ENCODE results near the gene PTPN5. TPM values are rescaled to one million over a fixed set of nuclear protein-coding genes. Genes with fewer than 3 reads are reported as not detected.

Gene PTPN5
- polyA plus RNA-seq, 4 donors = 0.22 to 1.6 TPM; not detected in 2

GRCh38 chr11:18729426-18729825 lies 62.2 kb downstream of the PTPN5 start:
- no peaks in the 10 kb centered on the region for H3K36me3 ChIP-seq (ENCODE audit: control insufficient read depth in 3 of 3, insufficient read depth in 2 of 3, low read depth in 1 of 3, low read length in 3 of 3)
- H3K4me3 ChIP-seq (ENCODE audit: low read depth in 1 of 3, low read length in 3 of 3) = no peak overlapping the region
- FAIRE-seq (no peak), DNase-seq (no peak)
- H3K9me3 ChIP-seq (ENCODE audit: control insufficient read depth in 2 of 2, insufficient read depth in 1 of 2, low read depth in 1 of 2, low read length in 1 of 2) = no peaks in the 10 kb centered on the region
- H3K27me3 ChIP-seq (ENCODE audit: control insufficient read depth in 3 of 3, insufficient read depth in 3 of 3, low read length in 3 of 3) = no peaks in the 10 kb centered on the region
- WGBS, 3 donors = 87 to 91% (median 89%) methylated on average over 16 of the region's 16 CpGs
- no peak overlapping the region for H3K27ac ChIP-seq (ENCODE audit: low read depth in 1 of 3, low read length in 2 of 3)
- H3K4me1 ChIP-seq (ENCODE audit: control insufficient read depth in 3 of 3, insufficient read depth in 2 of 3, low read depth in 1 of 3, low read length in 2 of 3) = no peaks in the 10 kb centered on the region

GRCh38 chr11:18728658-18729057 lies 62.9 kb downstream of the PTPN5 start:
- Histone ChIP-seq H3K4me1 (ENCODE audit: control insufficient read depth in 3 of 3, insufficient read depth in 2 of 3, low read depth in 1 of 3, low read length in 2 of 3) (no peaks in the 10 kb centered on the region), H3K36me3 (ENCODE audit: control insufficient read depth in 3 of 3, insufficient read depth in 2 of 3, low read depth in 1 of 3, low read length in 3 of 3) (no peaks in the 10 kb centered on the region), H3K27me3 (ENCODE audit: control insufficient read depth in 3 of 3, insufficient read depth in 3 of 3, low read length in 3 of 3) (no peaks in the 10 kb centered on the region), H3K9me3 (ENCODE audit: control insufficient read depth in 2 of 2, insufficient read depth in 1 of 2, low read depth in 1 of 2, low read length in 1 of 2) (no peaks in the 10 kb centered on the region), H3K4me3 (ENCODE audit: low read depth in 1 of 3, low read length in 3 of 3) (no peak overlapping the region), H3K27ac (ENCODE audit: low read depth in 1 of 3, low read length in 2 of 3) (no peak overlapping the region)
- DNase-seq (no peak), FAIRE-seq (no peak)
- 91 to 95% (median 93%) methylated on average over 13 of the region's 13 CpGs for WGBS, 3 donors

GRCh38 chr11:18727479-18728236 lies 63.9 kb downstream of the PTPN5 start:
- Histone ChIP-seq H3K4me3 (ENCODE audit: low read depth in 1 of 3, low read length in 3 of 3) (no peak overlapping the region), H3K36me3 (ENCODE audit: control insufficient read depth in 3 of 3, insufficient read depth in 2 of 3, low read depth in 1 of 3, low read length in 3 of 3) (peaks cover 0 to 2% (median 0%) of the 10 kb centered on the region in 3 donors), H3K27me3 (ENCODE audit: control insufficient read depth in 3 of 3, insufficient read depth in 3 of 3, low read length in 3 of 3) (no peaks in the 10 kb centered on the region), H3K27ac (ENCODE audit: low read depth in 1 of 3, low read length in 2 of 3) (no peak overlapping the region), H3K4me1 (ENCODE audit: control insufficient read depth in 3 of 3, insufficient read depth in 2 of 3, low read depth in 1 of 3, low read length in 2 of 3) (no peaks in the 10 kb centered on the region), H3K9me3 (ENCODE audit: control insufficient read depth in 2 of 2, insufficient read depth in 1 of 2, low read depth in 1 of 2, low read length in 1 of 2) (no peaks in the 10 kb centered on the region)
- WGBS, 3 donors = 46 to 48% (median 47%) methylated on average over 10 of the region's 10 CpGs
- DNase-seq (peak; percentile 34 to 49), FAIRE-seq (no peak)

GRCh38 chr11:18726040-18726439 lies 65.6 kb downstream of the PTPN5 start, which contains the start of gene IGSF22:
TSS of gene IGSF22 (minus strand) at chr11:18726188. CDS start at chr11:18724236, 1,952 bp downstream.
- Histone ChIP-seq H3K4me3 (ENCODE audit: low read depth in 1 of 3, low read length in 3 of 3) (no peak within 1 kb of the TSS), H3K9me3 (ENCODE audit: control insufficient read depth in 2 of 2, insufficient read depth in 1 of 2, low read depth in 1 of 2, low read length in 1 of 2) (no peaks in the 10 kb centered on the region), H3K27me3 (ENCODE audit: control insufficient read depth in 3 of 3, insufficient read depth in 3 of 3, low read length in 3 of 3) (peaks cover 0 to 5% (median 0%) of the 10 kb centered on the region in 3 donors), H3K36me3 (ENCODE audit: control insufficient read depth in 3 of 3, insufficient read depth in 2 of 3, low read depth in 1 of 3, low read length in 3 of 3) (peaks cover 0 to 2% (median 0%) of the 10 kb centered on the region in 3 donors), H3K27ac (ENCODE audit: low read depth in 1 of 3, low read length in 2 of 3) (no peak within 1 kb of the TSS), H3K4me1 (ENCODE audit: control insufficient read depth in 3 of 3, insufficient read depth in 2 of 3, low read depth in 1 of 3, low read length in 2 of 3) (peaks cover 0 to 7% (median 0%) of the 10 kb centered on the region in 3 donors)
- WGBS, 3 donors = 74 to 86% (median 84%) methylated on average over 7 of the region's 7 CpGs
- no peak for DNase-seq
- no peak for FAIRE-seq

GRCh38 chr11:18723991-18724390 lies 67.6 kb downstream of the PTPN5 start:
- peaks cover 0 to 5% (median 0%) of the 10 kb centered on the region in 3 donors for H3K27me3 ChIP-seq (ENCODE audit: control insufficient read depth in 3 of 3, insufficient read depth in 3 of 3, low read length in 3 of 3)
- H3K36me3 ChIP-seq (ENCODE audit: control insufficient read depth in 3 of 3, insufficient read depth in 2 of 3, low read depth in 1 of 3, low read length in 3 of 3) = peaks cover 0 to 2% (median 0%) of the 10 kb centered on the region in 3 donors
- no peaks in the 10 kb centered on the region for H3K9me3 ChIP-seq (ENCODE audit: control insufficient read depth in 2 of 2, insufficient read depth in 1 of 2, low read depth in 1 of 2, low read length in 1 of 2)
- H3K4me1 ChIP-seq (ENCODE audit: control insufficient read depth in 3 of 3, insufficient read depth in 2 of 3, low read depth in 1 of 3, low read length in 2 of 3) = peaks cover 0 to 22% (median 2%) of the 10 kb centered on the region in 3 donors
- DNase-seq (no peak), FAIRE-seq (no peak)
- no peak overlapping the region for H3K4me3 ChIP-seq (ENCODE audit: low read depth in 1 of 3, low read length in 3 of 3)
- 39 to 61% (median 52%) methylated on average over 7 of the region's 7 CpGs for WGBS, 3 donors
- no peak overlapping the region for H3K27ac ChIP-seq (ENCODE audit: low read depth in 1 of 3, low read length in 2 of 3)

- FAIRE-seq (no peak), DNase-seq (no peak)
- Histone ChIP-seq H3K4me3 (ENCODE audit: low read depth in 1 of 3, low read length in 3 of 3) (no peak overlapping the region), H3K27ac (ENCODE audit: low read depth in 1 of 3, low read length in 2 of 3) (no peak overlapping the region), H3K36me3 (ENCODE audit: control insufficient read depth in 3 of 3, insufficient read depth in 2 of 3, low read depth in 1 of 3, low read length in 3 of 3) (peaks cover 0 to 2% (median 0%) of the 10 kb centered on the region in 3 donors), H3K4me1 (ENCODE audit: control insufficient read depth in 3 of 3, insufficient read depth in 2 of 3, low read depth in 1 of 3, low read length in 2 of 3) (peaks cover 0 to 22% (median 2%) of the 10 kb centered on the region in 3 donors), H3K9me3 (ENCODE audit: control insufficient read depth in 2 of 2, insufficient read depth in 1 of 2, low read depth in 1 of 2, low read length in 1 of 2) (no peaks in the 10 kb centered on the region), H3K27me3 (ENCODE audit: control insufficient read depth in 3 of 3, insufficient read depth in 3 of 3, low read length in 3 of 3) (peaks cover 0 to 5% (median 0%) of the 10 kb centered on the region in 3 donors)
- 57 to 77% (median 61%) methylated on average over 1 of the region's 1 CpG for WGBS, 3 donors
These were observed 69.3 kb downstream of the PTPN5 start for GRCh38 chr11:18722293-18722637.

- FAIRE-seq = no peak
- Histone ChIP-seq H3K27ac (ENCODE audit: low read depth in 1 of 3, low read length in 2 of 3) (peak overlapping the region; percentile 9 to 51 (median 11)), H3K9me3 (ENCODE audit: control insufficient read depth in 2 of 2, insufficient read depth in 1 of 2, low read depth in 1 of 2, low read length in 1 of 2) (no peaks in the 10 kb centered on the region), H3K27me3 (ENCODE audit: control insufficient read depth in 3 of 3, insufficient read depth in 3 of 3, low read length in 3 of 3) (peaks cover 0 to 5% (median 0%) of the 10 kb centered on the region in 3 donors), H3K36me3 (ENCODE audit: control insufficient read depth in 3 of 3, insufficient read depth in 2 of 3, low read depth in 1 of 3, low read length in 3 of 3) (peaks cover 0 to 2% (median 0%) of the 10 kb centered on the region in 3 donors), H3K4me3 (ENCODE audit: low read depth in 1 of 3, low read length in 3 of 3) (peak overlapping the region; percentile 39 to 69 (median 44)), H3K4me1 (ENCODE audit: control insufficient read depth in 3 of 3, insufficient read depth in 2 of 3, low read depth in 1 of 3, low read length in 2 of 3) (peaks cover 0 to 22% (median 2%) of the 10 kb centered on the region in 3 donors)
- 0 to 1% (median 1%) methylated on average over 36 of the region's 36 CpGs for WGBS, 3 donors
- DNase-seq = peak; percentile 55 to 76
These were observed 69.9 kb downstream of the PTPN5 start for GRCh38 chr11:18721561-18722292.

GRCh38 chr11:18720808-18721560 lies 70.6 kb downstream of the PTPN5 start:
- FAIRE-seq (no peak), DNase-seq (peak; percentile 72 to 86)
- peaks cover 0 to 5% (median 0%) of the 10 kb centered on the region in 3 donors for H3K27me3 ChIP-seq (ENCODE audit: control insufficient read depth in 3 of 3, insufficient read depth in 3 of 3, low read length in 3 of 3)
- peaks cover 0 to 2% (median 0%) of the 10 kb centered on the region in 3 donors for H3K36me3 ChIP-seq (ENCODE audit: control insufficient read depth in 3 of 3, insufficient read depth in 2 of 3, low read depth in 1 of 3, low read length in 3 of 3)
- H3K4me3 ChIP-seq (ENCODE audit: low read depth in 1 of 3, low read length in 3 of 3) = peak overlapping the region; percentile 39 to 69 (median 44)
- peaks cover 0 to 22% (median 2%) of the 10 kb centered on the region in 3 donors for H3K4me1 ChIP-seq (ENCODE audit: control insufficient read depth in 3 of 3, insufficient read depth in 2 of 3, low read depth in 1 of 3, low read length in 2 of 3)
- H3K9me3 ChIP-seq (ENCODE audit: control insufficient read depth in 2 of 2, insufficient read depth in 1 of 2, low read depth in 1 of 2, low read length in 1 of 2) = no peaks in the 10 kb centered on the region
- WGBS, 3 donors = 2 to 6% (median 4%) methylated on average over 41 of the region's 41 CpGs
- H3K27ac ChIP-seq (ENCODE audit: low read depth in 1 of 3, low read length in 2 of 3) = peak overlapping the region in 2 of 3 donors; percentile 11 to 51
